ENCODE data around the gene KIF26B.

Gene KIF26B

DNA sequence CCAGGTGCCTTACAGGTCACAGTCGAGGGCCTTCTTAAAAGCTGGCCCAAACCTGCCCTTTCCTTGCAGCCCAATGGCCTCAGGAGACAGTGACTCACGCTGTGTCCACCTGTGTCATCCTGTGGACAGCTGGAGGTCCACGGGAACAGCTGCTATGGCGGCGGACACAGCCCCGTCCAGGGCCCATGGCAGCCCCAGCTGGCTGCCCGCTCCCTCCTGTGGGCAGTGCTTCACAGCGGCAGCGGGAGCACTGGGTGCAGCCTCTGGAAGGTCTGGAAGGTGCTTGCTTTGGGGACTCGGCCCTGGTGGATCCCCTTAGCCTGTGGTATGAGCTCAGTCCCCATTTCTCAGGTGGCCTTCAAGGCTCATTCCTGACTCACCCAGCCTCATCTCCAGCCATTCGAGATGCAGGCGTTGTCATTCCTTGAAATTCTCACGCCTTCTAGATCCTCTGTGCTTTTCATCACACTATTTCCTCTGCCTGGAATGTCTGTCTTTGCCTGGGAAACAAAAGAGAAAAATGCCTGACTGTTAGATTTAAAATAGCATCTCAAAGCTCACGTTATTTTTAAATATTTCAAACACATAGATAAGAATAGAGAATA lies 86.8 kb downstream of the KIF26B start:
- DNase-seq (ENCODE audit: low read depth): no peak
- TF ChIP-seq, protein P1, sequence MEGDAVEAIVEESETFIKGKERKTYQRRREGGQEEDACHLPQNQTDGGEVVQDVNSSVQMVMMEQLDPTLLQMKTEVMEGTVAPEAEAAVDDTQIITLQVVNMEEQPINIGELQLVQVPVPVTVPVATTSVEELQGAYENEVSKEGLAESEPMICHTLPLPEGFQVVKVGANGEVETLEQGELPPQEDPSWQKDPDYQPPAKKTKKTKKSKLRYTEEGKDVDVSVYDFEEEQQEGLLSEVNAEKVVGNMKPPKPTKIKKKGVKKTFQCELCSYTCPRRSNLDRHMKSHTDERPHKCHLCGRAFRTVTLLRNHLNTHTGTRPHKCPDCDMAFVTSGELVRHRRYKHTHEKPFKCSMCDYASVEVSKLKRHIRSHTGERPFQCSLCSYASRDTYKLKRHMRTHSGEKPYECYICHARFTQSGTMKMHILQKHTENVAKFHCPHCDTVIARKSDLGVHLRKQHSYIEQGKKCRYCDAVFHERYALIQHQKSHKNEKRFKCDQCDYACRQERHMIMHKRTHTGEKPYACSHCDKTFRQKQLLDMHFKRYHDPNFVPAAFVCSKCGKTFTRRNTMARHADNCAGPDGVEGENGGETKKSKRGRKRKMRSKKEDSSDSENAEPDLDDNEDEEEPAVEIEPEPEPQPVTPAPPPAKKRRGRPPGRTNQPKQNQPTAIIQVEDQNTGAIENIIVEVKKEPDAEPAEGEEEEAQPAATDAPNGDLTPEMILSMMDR (IDR thresholded peaks at IDR 0.05; ENCODE audit: control insufficient read depth, extremely low read depth, insufficient read depth): no peak
- H3K4me3 ChIP-seq (ENCODE audit: low read depth, low read length): no peak overlapping the region

DNA sequence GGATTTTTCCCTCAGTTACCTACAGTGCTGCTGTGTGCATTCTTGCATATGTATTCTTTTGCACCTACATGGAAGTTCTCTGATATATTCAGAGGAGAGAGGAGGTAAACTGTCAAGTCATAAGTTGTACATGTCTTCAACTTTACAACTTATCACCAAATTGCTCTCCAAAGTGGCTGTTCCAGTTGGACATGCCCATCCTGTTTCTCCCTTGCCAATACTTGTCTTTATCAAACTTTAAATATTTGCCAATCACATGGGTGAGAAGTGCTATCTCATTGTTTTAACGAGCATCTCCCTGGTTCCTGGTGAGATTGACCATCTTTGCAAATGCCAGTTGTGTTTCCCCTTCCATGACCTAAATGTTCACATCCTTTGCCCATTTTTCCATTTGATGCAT lies 88.2 kb downstream of the KIF26B start:
- TF ChIP-seq, protein P1 (IDR thresholded peaks at IDR 0.05; ENCODE audit: control insufficient read depth, extremely low read depth, insufficient read depth): no peak
- DNase-seq (ENCODE audit: low read depth): peak; percentile 74
- no peak overlapping the region for H3K4me3 ChIP-seq (ENCODE audit: low read depth, low read length)

DNA sequence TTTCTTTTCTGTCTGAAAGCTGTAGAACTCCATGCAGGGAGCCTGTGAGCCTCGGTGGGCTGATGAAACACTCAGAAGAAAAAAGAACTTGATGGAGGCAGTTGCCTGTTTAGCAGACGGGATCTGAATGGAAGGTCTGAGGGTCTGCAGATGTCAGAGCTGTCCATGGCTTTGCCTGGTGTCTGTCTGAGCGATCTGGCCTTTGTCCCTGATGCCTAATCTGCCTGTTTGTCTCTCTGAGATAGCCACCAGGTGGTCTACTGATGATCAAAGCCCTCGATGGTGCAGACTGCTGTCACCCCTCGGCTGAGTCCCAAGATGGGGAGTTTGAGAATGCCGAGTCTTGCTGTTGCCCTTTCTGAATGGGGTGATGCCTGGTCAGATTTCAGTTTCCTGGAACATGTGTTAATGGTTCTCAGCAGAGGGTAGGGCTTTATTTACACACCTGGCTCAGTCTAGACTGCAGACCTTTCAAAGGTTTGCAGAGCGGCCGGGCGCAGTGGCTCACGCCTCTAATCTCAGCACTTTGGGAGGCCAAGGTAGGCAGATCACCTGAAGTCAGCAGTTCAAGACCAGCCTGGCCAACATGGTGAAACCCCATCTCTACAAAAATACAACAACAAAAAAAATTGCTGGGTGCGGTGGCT lies 90.4 kb downstream of the KIF26B start:
- TF ChIP-seq, protein P1 (IDR thresholded peaks at IDR 0.05; ENCODE audit: control insufficient read depth, extremely low read depth, insufficient read depth): no peak
- no peak for DNase-seq (ENCODE audit: low read depth)
- H3K4me3 ChIP-seq (ENCODE audit: low read depth, low read length): no peak overlapping the region

DNA sequence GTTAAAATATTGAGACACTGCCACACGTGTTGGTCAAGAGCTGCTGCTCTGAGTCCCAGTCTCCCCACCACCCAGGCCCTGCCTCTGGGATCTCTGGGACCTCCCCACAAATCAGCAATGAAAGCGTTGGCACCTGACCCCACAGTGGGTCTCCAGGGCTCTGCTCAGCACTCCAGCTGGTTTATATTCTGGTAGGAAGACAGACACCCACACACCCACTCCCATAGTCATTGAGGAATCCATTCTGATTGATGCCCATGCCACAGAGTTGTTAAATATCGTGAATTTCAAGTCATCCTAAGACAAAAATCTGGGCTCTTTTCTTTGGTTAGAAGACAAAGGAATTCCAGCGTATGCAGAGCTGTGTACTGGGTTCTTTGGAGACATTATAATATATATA lies 91.6 kb downstream of the KIF26B start:
- DNase-seq (ENCODE audit: low read depth): no peak
- TF ChIP-seq, protein P1 (IDR thresholded peaks at IDR 0.05; ENCODE audit: control insufficient read depth, extremely low read depth, insufficient read depth): no peak

DNA sequence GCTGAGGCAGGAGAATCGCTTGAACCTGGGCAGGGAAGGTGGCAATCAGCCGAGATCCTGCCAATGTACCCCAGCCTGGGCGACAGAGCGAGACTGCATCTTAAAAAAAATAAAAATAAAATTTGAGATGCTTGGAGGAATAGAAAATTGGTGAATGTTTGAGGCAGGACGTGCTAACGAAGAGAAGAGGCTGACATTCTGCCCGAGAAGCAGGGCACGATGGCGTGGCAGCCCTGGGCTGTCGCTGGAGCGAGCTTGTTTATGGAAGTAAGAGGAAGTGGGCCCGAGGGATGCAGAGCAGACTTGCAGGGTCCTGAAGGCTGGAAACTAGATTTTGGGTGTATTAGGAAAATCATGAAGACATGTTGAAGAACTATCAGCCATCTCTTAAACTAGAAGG lies 92.6 kb downstream of the KIF26B start:
- no peak overlapping the region for H3K4me3 ChIP-seq (ENCODE audit: low read depth, low read length)
- DNase-seq (ENCODE audit: low read depth): no peak
- TF ChIP-seq, protein P1 (IDR thresholded peaks at IDR 0.05; ENCODE audit: control insufficient read depth, extremely low read depth, insufficient read depth): no peak

More for the DNA sequence above, 91.6 kb downstream of the KIF26B start:
- no peak overlapping the region for H3K4me3 ChIP-seq (ENCODE audit: low read depth, low read length)

DNA sequence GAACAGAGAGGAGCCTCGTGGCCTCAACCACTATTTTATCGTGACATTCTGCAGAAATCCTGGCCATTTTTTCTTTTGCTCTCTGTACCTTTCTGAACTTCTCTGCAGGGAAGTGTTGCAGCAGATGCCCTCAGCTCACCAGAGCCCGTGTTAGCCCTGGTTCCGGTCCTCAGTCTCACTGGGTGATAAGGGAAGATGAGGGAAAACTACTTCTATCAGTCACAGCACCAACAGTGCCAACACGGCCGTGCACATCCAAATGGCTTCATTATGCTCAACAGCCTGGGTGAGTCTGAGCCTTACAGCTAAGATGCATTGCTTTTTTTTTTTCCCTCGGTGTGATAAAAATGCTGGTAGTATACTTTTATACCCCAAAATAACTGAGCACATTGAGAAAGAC lies 93.0 kb downstream of the KIF26B start:
- TF ChIP-seq, protein P1 (IDR thresholded peaks at IDR 0.05; ENCODE audit: control insufficient read depth, extremely low read depth, insufficient read depth): no peak
- H3K4me3 ChIP-seq (ENCODE audit: low read depth, low read length): no peak overlapping the region
- no peak for DNase-seq (ENCODE audit: low read depth)

Measured in LNCaP clone FGC (cell line).